K562 (cell line): ENCODE results near the gene DESI2. TPM values are rescaled to one million over a fixed set of nuclear protein-coding genes. Genes with fewer than 3 reads are reported as not detected.

Source experiments
- ARNT ChIP-seq, 2 experiments: fragments of 450-650 bp; IDR thresholded peaks; 2 replicates each; pipeline ENCODE4 v1.6.1; 2016; ENCODE audit warnings: mild to moderate bottlenecking in 1 of 2
- ATF1 ChIP-seq, 2 experiments: fragments of 450-650 bp in 1 of 2; IDR thresholded peaks; 2 replicates each; pipeline ENCODE4 v1.6.1; 2016; ENCODE audit warnings: missing compliant biosample characterization in 1 of 2, missing genetic modification characterization in 1 of 2
- BRCA1 ChIP-seq, 2 experiments: fragments of 450-650 bp in 1 of 2; sonication (generic) in 1 of 2; formaldehyde crosslinking in 1 of 2; IDR thresholded peaks; 2 replicates each; pipeline versions ENCODE4 v1.5.0 to v1.6.1; 2017 to 2020; ENCODE audit warnings: mild to moderate bottlenecking in 1 of 2, missing genetic modification reagents in 1 of 2
- COPS2 ChIP-seq: fragments of 450-650 bp; conservative IDR thresholded peaks from 2 replicates; pipeline ENCODE4 v1.6.1; 2016; ENCODE audit warnings: mild to moderate bottlenecking, moderate library complexity
- CXXC5 ChIP-seq: fragments of 250-450 bp; sonication (Bioruptor Pico); IDR thresholded peaks from 2 replicates; pipeline ENCODE4 v1.8.0; 2022; ENCODE audit warnings: inconsistent platforms, mild to moderate bottlenecking, moderate library complexity
- FOXK2 ChIP-seq, 2 experiments: fragments of 450-650 bp; IDR thresholded peaks in 1 of 2; conservative IDR thresholded peaks in 1 of 2; 2 replicates each; pipeline ENCODE4 v1.6.1; 2016; ENCODE audit warnings: low read depth in 2 of 2, mild to moderate bottlenecking in 1 of 2
- HBP1 ChIP-seq: fragments of 450-650 bp; formaldehyde crosslinking; IDR thresholded peaks from 2 replicates; pipeline ENCODE4 v1.4.0; 2022; ENCODE audit warnings: missing genetic modification characterization
- HLTF ChIP-seq: fragments of 450-650 bp; IDR thresholded peaks from 2 replicates; pipeline ENCODE4 v1.6.1; 2016
- KDM4B ChIP-seq, 2 experiments: fragments of 450-650 bp in 1 of 2; sonication (generic) in 1 of 2; IDR thresholded peaks; 2 replicates each; pipeline ENCODE4 v1.6.1; 2016 to 2017; ENCODE audit warnings: borderline replicate concordance in 2 of 2, antibody characterized with exemption in 1 of 2, low read depth in 1 of 2, mild to moderate bottlenecking in 1 of 2
- MBD2 ChIP-seq: sonication (generic); IDR thresholded peaks from 2 replicates; pipeline ENCODE4 v1.6.1; 2016; ENCODE audit warnings: low read depth, borderline replicate concordance
- NR3C1 ChIP-seq: sonication (generic); formaldehyde crosslinking; IDR thresholded peaks from 2 replicates; pipeline ENCODE4 v1.8.1; 2022; ENCODE audit warnings: missing genetic modification reagents
- POLR3A ChIP-seq: IDR thresholded peaks from 2 replicates; pipeline ENCODE4 v1.6.1; 2011; ENCODE audit warnings: borderline replicate concordance, mild to moderate bottlenecking, moderate library complexity; ENCODE audit not compliant: insufficient read length, insufficient read depth; ENCODE audit errors: extremely low read depth
- RUNX1 ChIP-seq: sonication (generic); IDR thresholded peaks from 2 replicates; pipeline ENCODE4 v1.6.1; 2016; ENCODE audit warnings: antibody characterized with exemption, low read depth
- SRSF3 ChIP-seq: fragments of 200-400 bp; formaldehyde crosslinking; IDR thresholded peaks from 2 replicates; pipeline ENCODE4 v1.6.1; 2016; ENCODE audit warnings: mild to moderate bottlenecking, low read length, moderate library complexity; ENCODE audit not compliant: insufficient read depth
- ZBED1 ChIP-seq: IDR thresholded peaks from 2 replicates; pipeline ENCODE4 v1.6.1; 2014
- ZBTB12 ChIP-seq: fragments of 250-450 bp; sonication (Bioruptor Pico); IDR thresholded peaks from 2 replicates; pipeline ENCODE4 v1.4.0; 2020
- ZNF146 ChIP-seq: IDR thresholded peaks from one replicate; pipeline ENCODE4 v1.6.1; 2018; ENCODE audit warnings: missing compliant biosample characterization; ENCODE audit not compliant: unreplicated experiment
- ZNF263 ChIP-seq: sonication (generic); formaldehyde crosslinking; IDR thresholded peaks from 2 replicates; pipeline ENCODE4 v1.8.0; 2022; ENCODE audit warnings: mild to moderate bottlenecking, missing genetic modification reagents, borderline replicate concordance
- ZNF444 ChIP-seq: fragments of 250-450 bp; sonication (Bioruptor Pico); IDR thresholded peaks from 2 replicates; pipeline ENCODE4 v1.4.0; 2020; ENCODE audit warnings: mild to moderate bottlenecking, moderate library complexity
- ZNF551 ChIP-seq: fragments of 250-450 bp; sonication (Bioruptor Pico); IDR thresholded peaks from 2 replicates; pipeline ENCODE4 v1.5.0; 2021; ENCODE audit warnings: mild to moderate bottlenecking, moderate library complexity
- ZNF707 ChIP-seq: fragments of 250-450 bp; sonication (Bioruptor Pico); conservative IDR thresholded peaks from 2 replicates; pipeline ENCODE4 v1.8.0; 2022; ENCODE audit warnings: inconsistent platforms, mild to moderate bottlenecking, moderate library complexity
- polyA plus RNA-seq, 8 experiments: library from polyadenylated mRNA; depleted of rRNA in 4 of 8; stranded (reverse) in 5 of 8; unstranded in 3 of 8; fragments of >200 nt; fragmentation: Nextera tagmentation in 2 of 8; fragmentation: Illumina TruSeq in 1 of 8; extraction: Ambion mirVana in 2 of 8; extraction: Trizol in 1 of 8; gene quantifications; 2 replicates each; pipeline versions ENCODE4 v1.2.1 to v1.2.3, GENCODE V29; 2011 to 2014; ENCODE audit warnings: inconsistent platforms in 1 of 8, missing spikeins in 1 of 8
- total RNA-seq, 7 experiments: library from RNA; depleted of rRNA in 6 of 7; stranded (reverse); fragments of >200 nt in 6 of 7; fragmentation: Illumina TruSeq in 2 of 7; extraction: Trizol in 2 of 7; gene quantifications; 2 replicates each; pipeline versions ENCODE4 v1.2.1 to v1.2.3, GENCODE V29; 2011 to 2021; ENCODE audit warnings: low replicate concordance in 1 of 7
- TF ChIP-seq, protein P1 (sequence below): fragments of 250-450 bp; sonication (Bioruptor Pico); IDR thresholded peaks from 2 replicates; pipeline ENCODE4 v1.8.0; 2022; ENCODE audit warnings: inconsistent platforms
- TF ChIP-seq, protein P2 (sequence below): sonication (generic); formaldehyde crosslinking; IDR thresholded peaks from 2 replicates; pipeline ENCODE4 v1.8.1; 2023; ENCODE audit warnings: mild to moderate bottlenecking, missing genetic modification reagents

Gene DESI2
- total and polyA plus RNA-seq, 9 of the 15 experiments (the other 6 are each of a cell fraction or from before 2014, with no cell fraction given): 17.4 to 59.4 (median 38.4) TPM

GRCh38 chr1:244652623-244653438 lies at the start of gene DESI2 (continued):
- TF ChIP-seq COPS2 (no peak), ZBED1 (peak; percentile 90), ZNF444 (CRISPR knock-in tag) (no peak), HBP1 (no peak), ATF1 (CRISPR knock-in tag; IDR thresholded peaks at IDR 0.05) (no peak), ATF1 (tag; IDR thresholded peaks at IDR 0.05) (peak; percentile 82), ZNF707 (CRISPR knock-in tag) (no peak), POLR3A (no peak), ZNF263 (CRISPR knock-in tag) (peak; percentile 56), ZNF146 (CRISPR knock-in tag) (no peak), NR3C1 (CRISPR knock-in tag) (no peak), ARNT (IDR thresholded peaks at IDR 0.05) (no peak), CXXC5 (CRISPR knock-in tag) (peak; percentile 95), MBD2 (peak; percentile 83), BRCA1 (IDR thresholded peaks at IDR 0.05) (no peak), BRCA1 (CRISPR knock-in tag; IDR thresholded peaks at IDR 0.05) (no peak), HLTF (no peak), RUNX1 (no peak), SRSF3 (no peak), KDM4B (IDR thresholded peaks at IDR 0.05; ENCODE audit: borderline replicate concordance in 2 of 2, low read depth in 1 of 2) (0 out of 4 replicates have a peak, but pooled peaks of 1 of the 2 experiments have one; percentile 66), ZBTB12 (no peak), ZNF551 (CRISPR knock-in tag) (no peak), FOXK2 (conservative IDR thresholded peaks at IDR 0.05 in 1 of 2, IDR thresholded peaks at IDR 0.05 in 1 of 2; ENCODE audit: low read depth in 2 of 2) (peak in 1 of 2 experiments; percentile 2; a peak in 1 of 4 replicates)
- TF ChIP-seq, protein P1, sequence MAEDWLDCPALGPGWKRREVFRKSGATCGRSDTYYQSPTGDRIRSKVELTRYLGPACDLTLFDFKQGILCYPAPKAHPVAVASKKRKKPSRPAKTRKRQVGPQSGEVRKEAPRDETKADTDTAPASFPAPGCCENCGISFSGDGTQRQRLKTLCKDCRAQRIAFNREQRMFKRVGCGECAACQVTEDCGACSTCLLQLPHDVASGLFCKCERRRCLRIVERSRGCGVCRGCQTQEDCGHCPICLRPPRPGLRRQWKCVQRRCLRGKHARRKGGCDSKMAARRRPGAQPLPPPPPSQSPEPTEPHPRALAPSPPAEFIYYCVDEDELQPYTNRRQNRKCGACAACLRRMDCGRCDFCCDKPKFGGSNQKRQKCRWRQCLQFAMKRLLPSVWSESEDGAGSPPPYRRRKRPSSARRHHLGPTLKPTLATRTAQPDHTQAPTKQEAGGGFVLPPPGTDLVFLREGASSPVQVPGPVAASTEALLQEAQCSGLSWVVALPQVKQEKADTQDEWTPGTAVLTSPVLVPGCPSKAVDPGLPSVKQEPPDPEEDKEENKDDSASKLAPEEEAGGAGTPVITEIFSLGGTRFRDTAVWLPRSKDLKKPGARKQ (CRISPR knock-in tag): no peak
- TF ChIP-seq, protein P2, sequence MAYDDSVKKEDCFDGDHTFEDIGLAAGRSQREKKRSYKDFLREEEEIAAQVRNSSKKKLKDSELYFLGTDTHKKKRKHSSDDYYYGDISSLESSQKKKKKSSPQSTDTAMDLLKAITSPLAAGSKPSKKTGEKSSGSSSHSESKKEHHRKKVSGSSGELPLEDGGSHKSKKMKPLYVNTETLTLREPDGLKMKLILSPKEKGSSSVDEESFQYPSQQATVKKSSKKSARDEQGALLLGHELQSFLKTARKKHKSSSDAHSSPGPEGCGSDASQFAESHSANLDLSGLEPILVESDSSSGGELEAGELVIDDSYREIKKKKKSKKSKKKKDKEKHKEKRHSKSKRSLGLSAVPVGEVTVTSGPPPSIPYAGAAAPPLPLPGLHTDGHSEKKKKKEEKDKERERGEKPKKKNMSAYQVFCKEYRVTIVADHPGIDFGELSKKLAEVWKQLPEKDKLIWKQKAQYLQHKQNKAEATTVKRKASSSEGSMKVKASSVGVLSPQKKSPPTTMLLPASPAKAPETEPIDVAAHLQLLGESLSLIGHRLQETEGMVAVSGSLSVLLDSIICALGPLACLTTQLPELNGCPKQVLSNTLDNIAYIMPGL (CRISPR knock-in tag): peak; percentile 69; the same call in 1 of the 2 replicates
